Measurements from ENCODE around the gene ZNF630.
"Not testable (repeated sequence)": the region's sequence is repeated elsewhere in the genome, so short reads cannot be mapped to it uniquely, and the experiment has no call there.

Gene ZNF630

DNA sequence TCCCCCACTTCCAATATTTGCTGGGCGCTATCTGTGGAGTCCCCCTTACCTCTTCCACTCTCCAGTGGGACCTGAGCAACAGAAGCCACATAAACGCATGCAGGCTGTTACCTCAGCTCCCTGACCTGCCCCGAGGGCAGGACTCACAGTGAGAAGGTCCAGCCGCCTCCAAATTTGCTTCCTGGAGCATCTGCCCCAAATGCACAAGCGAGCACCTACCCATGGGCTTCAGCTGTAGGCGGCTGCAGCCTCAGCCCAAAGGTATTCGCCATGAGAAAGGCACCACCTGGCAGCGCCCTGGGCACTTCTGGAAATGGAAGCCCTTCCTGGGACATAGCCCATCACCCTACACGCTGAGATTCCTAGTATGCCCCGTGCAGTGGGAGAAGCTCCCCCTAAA, 41.2 kb downstream of the ZNF630 start:
- DNase-seq (ENCODE audit: low read depth in 1 of 2, low spot score in 1 of 2) = no peak

DNA sequence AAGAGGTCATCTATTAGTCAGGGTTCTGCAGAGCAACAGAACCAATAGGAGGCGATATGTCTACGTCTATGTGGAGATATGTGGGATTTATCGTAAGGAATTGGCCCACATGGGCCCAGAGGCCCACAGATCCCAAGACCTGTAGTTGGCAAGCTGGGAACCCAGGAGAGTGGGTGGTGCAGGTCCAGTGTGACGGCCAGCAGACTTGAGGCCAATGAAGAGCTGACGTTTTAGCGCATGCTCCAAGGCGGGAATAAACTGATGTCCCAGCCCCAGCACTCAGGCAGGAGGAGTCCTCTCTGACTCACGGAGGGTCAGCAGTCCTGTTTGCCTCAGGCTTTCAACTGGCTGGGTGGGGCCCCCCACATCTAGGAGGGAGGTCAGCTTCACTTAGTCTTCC, 43.3 kb downstream of the ZNF630 start:
- no peak for DNase-seq (ENCODE audit: low read depth in 1 of 2, low spot score in 1 of 2)

DNA sequence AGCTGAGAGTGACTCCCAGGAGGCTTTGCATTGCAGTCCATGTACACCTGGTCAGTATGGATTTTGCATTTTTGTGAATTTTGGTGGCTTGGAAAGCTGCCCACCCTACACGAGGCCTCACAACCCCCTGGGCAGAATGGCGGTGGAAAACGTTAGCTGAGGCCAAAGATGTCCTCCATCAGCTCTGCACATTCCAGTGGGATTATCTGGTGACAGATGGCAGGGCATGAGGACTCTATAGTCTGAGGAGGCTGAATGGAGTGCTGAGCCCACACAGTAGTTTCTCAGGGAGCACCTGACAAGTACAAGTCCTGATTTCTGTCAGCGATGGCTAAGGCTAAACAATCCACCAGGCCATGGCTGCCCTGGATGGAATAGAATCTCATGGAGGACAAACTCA, 43.9 kb downstream of the ZNF630 start:
- DNase-seq (ENCODE audit: low read depth in 1 of 2, low spot score in 1 of 2) = not testable (repeated sequence)

DNA sequence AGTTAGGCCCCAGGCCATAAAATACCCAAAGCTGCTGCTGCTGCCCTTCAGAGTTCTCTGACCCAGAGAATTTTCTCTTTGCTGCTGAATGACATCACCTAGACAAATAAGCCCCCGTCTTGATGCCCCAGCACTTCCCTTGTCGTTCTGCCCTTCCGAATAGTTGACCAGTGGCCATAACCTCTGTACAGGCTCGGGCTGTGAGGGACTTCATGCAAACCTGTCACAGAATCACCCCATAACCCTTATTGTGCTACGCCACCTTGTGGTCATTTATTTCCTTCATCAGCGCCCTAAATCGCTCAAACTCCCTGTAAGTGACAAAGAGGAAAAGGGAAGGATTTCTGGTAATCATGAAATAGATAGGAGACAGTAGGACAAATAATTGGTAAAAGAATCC, 45.9 kb downstream of the ZNF630 start:
- no peak for DNase-seq (ENCODE audit: low read depth in 1 of 2, low spot score in 1 of 2)

DNA sequence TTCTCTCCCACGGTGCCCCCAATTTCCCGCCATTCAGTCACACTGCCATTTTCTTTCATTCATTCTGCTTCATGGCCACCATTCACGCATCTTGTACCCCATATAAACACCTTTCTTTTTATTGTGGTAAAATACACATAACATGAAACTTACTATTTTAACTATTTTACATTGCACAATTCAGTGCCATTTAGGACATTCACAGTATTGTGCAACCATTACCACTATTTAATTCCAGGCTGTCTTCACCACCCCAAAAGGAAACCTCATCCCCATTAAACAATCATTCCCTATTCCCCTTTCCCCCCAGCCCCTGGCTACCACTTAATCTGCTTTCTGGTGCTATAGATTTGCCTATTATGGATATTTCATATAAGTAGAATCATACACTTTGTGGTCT, 48.7 kb downstream of the ZNF630 start:
- DNase-seq (ENCODE audit: low read depth in 1 of 2, low spot score in 1 of 2) = no peak

DNA sequence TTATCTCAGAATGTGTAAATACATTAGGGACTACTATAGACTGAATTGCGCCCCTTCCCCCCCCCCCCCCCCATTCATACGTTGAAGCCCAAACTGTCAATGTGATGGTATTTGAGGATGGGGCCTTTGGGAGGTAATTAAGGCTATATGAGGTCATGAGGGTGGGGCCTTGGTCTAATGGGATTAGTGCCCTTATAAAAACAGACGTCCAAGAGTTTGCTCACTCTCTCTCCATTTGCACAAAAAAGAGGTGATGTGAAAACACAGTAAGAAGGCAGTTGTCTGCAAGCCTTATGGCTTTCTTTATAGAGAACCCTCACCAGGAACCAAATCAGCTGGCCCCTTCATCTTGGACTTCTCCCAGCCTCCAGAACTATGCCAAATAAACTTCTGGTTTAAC, 49.3 kb downstream of the ZNF630 start:
- no peak for DNase-seq (ENCODE audit: low read depth in 1 of 2, low spot score in 1 of 2)

DNA sequence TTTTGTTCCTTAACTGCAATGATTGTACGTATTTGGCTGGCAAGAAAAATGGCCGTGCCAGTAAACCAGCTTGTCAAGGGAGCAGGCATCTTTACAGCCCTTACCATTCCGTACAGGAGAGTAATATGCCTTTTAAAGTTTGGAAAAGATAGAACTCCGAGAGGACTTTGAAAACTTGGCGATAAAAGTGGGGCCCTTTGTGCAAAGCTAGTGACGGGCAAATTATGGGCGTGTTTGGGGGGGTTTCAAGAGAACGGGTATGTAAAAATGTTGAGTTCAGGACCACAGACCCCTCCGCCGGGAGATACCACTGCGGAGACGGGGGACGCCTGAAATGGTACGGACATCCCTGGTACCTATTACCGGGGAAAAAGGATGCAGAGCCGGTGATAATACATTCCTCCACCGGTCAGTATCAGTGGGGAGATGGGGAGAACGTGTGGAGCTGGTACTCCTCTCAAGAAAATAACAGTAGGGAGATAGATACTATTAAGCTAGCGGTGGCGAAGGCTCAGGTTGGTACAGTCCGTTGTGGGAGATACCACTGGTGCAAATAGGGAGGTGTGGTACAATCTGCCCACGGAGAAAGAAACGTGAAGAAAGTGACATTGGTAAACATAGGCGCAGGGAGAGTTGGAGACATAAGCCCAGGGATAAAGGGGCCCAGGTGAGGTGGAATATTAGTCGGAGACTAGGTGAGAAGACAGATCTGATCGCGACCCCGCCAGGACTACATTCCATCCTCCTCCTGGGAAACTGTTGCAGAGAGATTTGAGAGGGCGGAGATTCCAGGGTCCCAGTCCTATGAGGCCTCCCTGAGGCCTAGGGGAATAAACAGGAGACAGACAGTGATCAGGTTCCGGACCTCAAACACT, 50.2 kb downstream of the ZNF630 start:
- peak; percentile 54 to 61 for DNase-seq (ENCODE audit: low read depth in 1 of 2, low spot score in 1 of 2)

DNA sequence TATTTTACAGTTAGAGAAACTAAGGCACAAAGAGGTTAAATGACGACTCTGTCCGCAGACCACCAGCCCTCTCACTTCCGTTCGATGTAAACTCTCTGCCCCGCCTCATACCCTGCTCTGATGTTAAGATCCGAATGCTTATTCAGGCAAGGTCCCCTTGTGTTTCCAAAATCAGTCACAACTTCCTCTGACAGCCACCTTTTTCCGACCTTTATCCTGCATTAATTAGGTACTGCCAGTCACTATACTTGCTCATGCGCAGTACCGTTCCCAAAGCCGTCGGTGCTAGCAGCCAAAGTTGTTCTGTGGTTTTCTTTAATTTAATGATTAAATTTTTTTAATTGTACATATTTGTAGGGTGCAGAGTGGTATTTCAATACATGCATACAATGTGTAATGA, 51.0 kb downstream of the ZNF630 start:
- not testable (repeated sequence) for DNase-seq (ENCODE audit: low read depth in 1 of 2, low spot score in 1 of 2)

DNA sequence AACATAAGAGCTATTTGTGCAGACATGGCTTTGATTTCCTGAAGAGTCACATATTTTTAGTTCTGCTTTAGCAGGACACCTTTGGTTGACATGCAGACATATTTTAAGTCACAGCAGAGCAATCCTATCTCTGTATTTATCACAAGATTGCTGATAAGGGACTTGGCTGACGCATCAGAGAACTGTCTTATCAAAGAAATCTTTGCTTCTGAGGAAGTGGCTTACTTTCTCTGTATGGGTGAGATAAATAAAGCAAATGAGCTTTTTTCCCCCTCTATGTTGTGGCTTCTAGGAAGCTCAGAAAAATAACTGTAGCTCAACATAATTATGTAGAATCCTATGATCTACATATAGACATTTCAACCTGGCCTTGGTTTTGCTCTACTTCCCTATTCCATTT, 51.5 kb downstream of the ZNF630 start:
- not testable (repeated sequence) for DNase-seq (ENCODE audit: low read depth in 1 of 2, low spot score in 1 of 2)

DNA sequence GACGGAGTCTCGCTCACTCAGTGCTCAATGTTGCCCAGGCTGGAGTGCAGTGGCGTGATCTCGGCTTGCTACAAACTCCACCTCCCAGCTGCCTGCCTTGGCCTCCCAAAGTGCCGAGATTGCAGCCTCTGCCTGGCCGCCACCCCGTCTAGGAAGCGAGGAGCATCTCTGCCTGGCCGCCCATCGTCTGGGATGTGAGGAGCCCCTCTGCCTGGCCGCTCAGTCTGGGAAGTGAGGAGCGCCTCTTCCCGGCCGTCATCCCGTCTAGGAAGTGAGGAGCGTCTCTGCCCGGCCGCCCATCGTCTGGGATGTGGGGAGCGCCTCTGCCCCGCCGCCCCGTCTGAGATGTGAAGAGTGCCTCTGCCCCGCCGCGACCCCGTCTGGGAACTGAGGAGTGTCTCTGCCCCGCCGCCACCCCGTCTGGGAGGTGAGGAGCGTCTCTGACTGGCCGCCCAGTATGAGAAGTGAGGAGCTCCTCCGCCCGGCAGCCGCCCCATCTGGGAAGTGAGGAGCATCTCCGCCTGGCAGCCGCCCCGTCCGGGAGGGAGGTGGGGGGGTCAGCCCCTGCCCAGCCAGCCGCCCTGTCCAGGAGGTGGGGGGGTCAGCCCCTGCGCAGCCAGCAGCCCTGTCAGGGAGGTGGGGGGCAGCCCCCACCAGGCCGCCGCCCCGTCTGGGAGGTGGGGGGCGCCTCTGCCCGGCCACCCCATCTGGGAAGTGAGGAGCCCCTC, 54.7 kb downstream of the ZNF630 start:
- not testable (repeated sequence) for DNase-seq (ENCODE audit: low read depth in 1 of 2, low spot score in 1 of 2)

DNA sequence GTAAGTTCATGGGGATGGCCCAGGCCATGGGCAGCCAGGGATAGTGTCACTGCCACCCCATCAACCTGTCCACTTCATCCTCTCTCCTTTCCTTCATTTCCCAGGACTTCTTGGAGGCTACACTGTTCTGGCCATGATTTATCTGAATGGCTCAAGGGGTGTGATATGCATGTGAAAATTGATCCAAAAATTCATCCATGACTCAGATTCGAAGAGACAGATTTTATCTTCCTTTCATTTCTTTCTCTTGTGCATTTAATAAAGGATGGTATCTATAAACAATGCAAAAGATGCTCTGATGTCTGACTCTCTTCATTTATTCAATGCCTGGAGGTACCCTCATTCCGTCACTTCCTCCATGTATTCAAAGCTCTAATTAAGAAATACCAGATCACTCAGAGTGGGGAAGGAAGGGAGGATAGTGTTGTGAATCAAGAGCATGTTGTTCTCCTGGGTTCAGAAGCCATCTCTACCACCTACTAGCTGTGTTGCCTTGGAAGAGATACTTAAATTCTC, 61.9 kb downstream of the ZNF630 start:
- not testable (repeated sequence) for DNase-seq (ENCODE audit: low read depth in 1 of 2, low spot score in 1 of 2)

Measured in stimulated activated CD4-positive, alpha-beta T cell treated with anti-CD3 and anti-CD28 coated beads, Interleukin-15, amount 100 ng/mL, for 1 hour (primary cell).